Endodermal cell (in vitro differentiated cells): ENCODE results near the gene COX19. TPM values are rescaled to one million over a fixed set of nuclear protein-coding genes. Genes with fewer than 3 reads are reported as not detected.
"Not testable (repeated sequence)": the region's sequence is repeated elsewhere in the genome, so short reads cannot be mapped to it uniquely, and the experiment has no call there.

Source experiments
- DNase-seq: peaks from one replicate; pipeline ENCODE4 v3.0.0-alpha.2; 2017
- H3K27ac ChIP-seq: 2 replicates; pipeline ENCODE4 v1.5.1; 2013; ENCODE audit warnings: mild to moderate bottlenecking, low read depth, low read length, moderate library complexity
- H3K27me3 ChIP-seq: 2 replicates; pipeline ENCODE4 v1.6.1; 2013; ENCODE audit warnings: mild to moderate bottlenecking, low read length, moderate library complexity; ENCODE audit not compliant: insufficient read depth, control insufficient read depth, poor library complexity, severe bottlenecking
- H3K36me3 ChIP-seq: 2 replicates; pipeline ENCODE4 v1.7.0; 2013; ENCODE audit warnings: mild to moderate bottlenecking, low read length, moderate library complexity; ENCODE audit not compliant: control insufficient read depth, insufficient read depth
- H3K4me1 ChIP-seq: one replicate; pipeline ENCODE4 v1.7.0; 2013; ENCODE audit warnings: low read length; ENCODE audit not compliant: control insufficient read depth, insufficient read depth
- H3K4me3 ChIP-seq: 2 replicates; pipeline ENCODE4 v1.5.1; 2013; ENCODE audit warnings: mild to moderate bottlenecking, low read length, moderate library complexity
- H3K9ac ChIP-seq: 2 replicates; pipeline ENCODE4 v1.6.1; 2013; ENCODE audit warnings: mild to moderate bottlenecking, low read length, moderate library complexity; ENCODE audit not compliant: poor library complexity, severe bottlenecking; ENCODE audit errors: extremely low read depth
- H3K9me3 ChIP-seq: 2 replicates; pipeline ENCODE4 v1.6.1; 2013; ENCODE audit warnings: mild to moderate bottlenecking, low read length, moderate library complexity; ENCODE audit not compliant: control insufficient read depth
- H3K27ac Mint-ChIP-seq: 2 replicates; pipeline ENCODE4 v1.8.0; 2020; ENCODE audit warnings: mixed read lengths
- H3K27me3 Mint-ChIP-seq: 2 replicates; pipeline ENCODE4 v1.8.0; 2021; ENCODE audit warnings: mild to moderate bottlenecking, mixed read lengths; ENCODE audit not compliant: insufficient read depth
- H3K36me3 Mint-ChIP-seq: 2 replicates; pipeline ENCODE4 v1.8.0; 2020; ENCODE audit warnings: low read depth, mixed read lengths
- H3K4me1 Mint-ChIP-seq: 2 replicates; pipeline ENCODE4 v1.8.0; 2020; ENCODE audit warnings: mixed read lengths
- H3K4me3 Mint-ChIP-seq: 2 replicates; pipeline ENCODE4 v1.8.0; 2020; ENCODE audit warnings: mild to moderate bottlenecking, moderate library complexity, mixed read lengths
- H3K9me3 Mint-ChIP-seq: 2 replicates; pipeline ENCODE4 v1.8.0; 2020; ENCODE audit warnings: mild to moderate bottlenecking, mixed read lengths
- CTCF ChIP-seq: fragments of 200-600 bp; sonication (generic); conservative IDR thresholded peaks from 2 replicates; pipeline ENCODE4 v1.5.0; 2021; ENCODE audit warnings: antibody characterized with exemption, mild to moderate bottlenecking
- WGBS, 2 experiments: methylation state at CpG; one replicate each; pipeline versions ENCODE4 v1.1.5 to v1.1.7; 2013; ENCODE audit warnings: missing lambda C conversion rate in 2 of 2, mixed read lengths in 1 of 2; ENCODE audit not compliant: insufficient coverage in 1 of 2, insufficient read length in 1 of 2; 5-methylcytosine and 5-hydroxymethylcytosine counted together
- total RNA-seq, 2 donors: library from RNA; stranded (reverse); fragmentation: NEBNext Ultra II Directional in 1 of 2; extraction: Animal tissue kit (Norgen Biotek cat#: 25700) in 1 of 2; gene quantifications; 2 replicates in 1 of 2; 3 replicates in 1 of 2; pipeline ENCODE4 v1.2.1, GENCODE V29; 2021

COX19 gene
- total RNA-seq, 2 donors from 2014 or later: 15.0 to 18.5 TPM

- H3K36me3 Mint-ChIP-seq: no peaks in the 10 kb centered on the region
- no peak for DNase-seq
- Histone ChIP-seq H3K9ac (no peak overlapping the region), H3K36me3 (no peaks in the 10 kb centered on the region), H3K4me3 (no peak overlapping the region), H3K27ac (no peak overlapping the region), H3K9me3 (no peaks in the 10 kb centered on the region), H3K27me3 (peaks cover 8% of the 10 kb centered on the region), H3K4me1 (no peaks in the 10 kb centered on the region)
- no peak overlapping the region for H3K27ac Mint-ChIP-seq
- no peak overlapping the region for H3K4me3 Mint-ChIP-seq
- H3K9me3 Mint-ChIP-seq: peaks cover 1% of the 10 kb centered on the region
- H3K27me3 Mint-ChIP-seq: peaks cover 6% of the 10 kb centered on the region
- TF ChIP-seq CTCF: no peak
- WGBS, 2 experiments: 93 to 95% methylated on average over 25 to 31 of the region's 31 CpGs
- no peaks in the 10 kb centered on the region for H3K4me1 Mint-ChIP-seq
These were observed 15.0 kb downstream of the COX19 start for GRCh38 chr7:960269-960871.

- WGBS, 2 experiments: 92 to 94% methylated on average over 6 to 10 of the region's 10 CpGs
- H3K36me3 ChIP-seq, H3K4me1 ChIP-seq, H3K9ac ChIP-seq, H3K36me3 Mint-ChIP-seq, H3K27ac ChIP-seq, DNase-seq, H3K4me1 Mint-ChIP-seq, H3K4me3 Mint-ChIP-seq, H3K4me3 ChIP-seq, H3K9me3 ChIP-seq, H3K9me3 Mint-ChIP-seq, H3K27ac Mint-ChIP-seq: not testable (repeated sequence)
- H3K27me3 Mint-ChIP-seq: peaks cover 12% of the 10 kb centered on the region
- peaks cover 14% of the 10 kb centered on the region for H3K27me3 ChIP-seq
These were observed 15.6 kb downstream of the COX19 start for GRCh38 chr7:959740-960139.

GRCh38 chr7:959271-959670 is 16.1 kb downstream of the COX19 start:
- no peak overlapping the region for H3K27ac ChIP-seq
- peaks cover 1% of the 10 kb centered on the region for H3K9me3 Mint-ChIP-seq
- no peak overlapping the region for H3K9ac ChIP-seq
- no peak for TF ChIP-seq CTCF
- H3K36me3 Mint-ChIP-seq: no peaks in the 10 kb centered on the region
- H3K4me3 Mint-ChIP-seq: no peak overlapping the region
- peaks cover 14% of the 10 kb centered on the region for H3K27me3 ChIP-seq
- no peaks in the 10 kb centered on the region for H3K4me1 Mint-ChIP-seq
- WGBS, 2 experiments: 63 to 76% methylated on average over 18 to 20 of the region's 20 CpGs
- H3K4me3 ChIP-seq: no peak overlapping the region
- H3K27me3 Mint-ChIP-seq: peaks cover 12% of the 10 kb centered on the region
- H3K9me3 ChIP-seq: no peaks in the 10 kb centered on the region
- H3K27ac Mint-ChIP-seq: no peak overlapping the region
- no peaks in the 10 kb centered on the region for H3K4me1 ChIP-seq
- H3K36me3 ChIP-seq: no peaks in the 10 kb centered on the region
- DNase-seq: no peak
